ENCODE results near the gene BNC2.

Gene BNC2

DNA sequence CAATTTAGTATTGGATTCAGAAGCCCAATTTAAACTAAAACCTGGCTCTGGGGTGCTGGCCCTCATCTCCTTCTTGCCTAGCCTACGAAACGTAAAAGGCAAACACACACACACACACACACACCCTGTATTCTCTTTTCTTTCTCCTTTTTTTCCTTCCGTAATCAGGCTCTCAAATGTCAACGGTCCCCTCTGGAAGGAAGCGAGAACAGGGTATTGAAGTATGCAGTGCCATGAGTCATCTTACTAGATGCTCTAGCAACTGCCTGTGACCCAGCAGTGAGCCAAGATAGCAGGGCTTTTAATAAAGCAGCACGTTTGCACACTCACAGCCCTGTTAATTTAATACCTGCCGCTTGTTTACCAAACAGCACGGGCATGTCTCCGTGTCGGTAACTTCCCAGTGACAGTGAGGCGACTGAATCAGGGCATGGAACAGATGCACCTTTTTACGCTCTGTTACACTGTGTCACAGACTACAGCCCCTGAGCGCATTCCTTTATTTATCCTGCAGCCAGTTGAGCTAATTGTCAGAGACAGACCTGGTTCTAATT, 243.8 kb downstream of the BNC2 start (continued):
- TF ChIP-seq AEBP2 (tag by site-specific recombination; IDR thresholded peaks at IDR 0.05; ENCODE audit: borderline replicate concordance): no peak
- TF ChIP-seq MYNN (tag by site-specific recombination; IDR thresholded peaks at IDR 0.05; ENCODE audit: borderline replicate concordance): peak; percentile 88
- no peak for TF ChIP-seq HOXC10 (CRISPR knock-in tag; IDR thresholded peaks at IDR 0.05)
- no peak for TF ChIP-seq KLF17 (tag by site-specific recombination; IDR thresholded peaks at IDR 0.05)
- no peak for TF ChIP-seq ZBTB26 (tag by site-specific recombination; optimal IDR thresholded peaks at IDR 0.05)
- no peak for TF ChIP-seq ZNF658 (tag by site-specific recombination; IDR thresholded peaks at IDR 0.05)
- TF ChIP-seq ZNF223 (tag by site-specific recombination; IDR thresholded peaks at IDR 0.05): no peak

DNA sequence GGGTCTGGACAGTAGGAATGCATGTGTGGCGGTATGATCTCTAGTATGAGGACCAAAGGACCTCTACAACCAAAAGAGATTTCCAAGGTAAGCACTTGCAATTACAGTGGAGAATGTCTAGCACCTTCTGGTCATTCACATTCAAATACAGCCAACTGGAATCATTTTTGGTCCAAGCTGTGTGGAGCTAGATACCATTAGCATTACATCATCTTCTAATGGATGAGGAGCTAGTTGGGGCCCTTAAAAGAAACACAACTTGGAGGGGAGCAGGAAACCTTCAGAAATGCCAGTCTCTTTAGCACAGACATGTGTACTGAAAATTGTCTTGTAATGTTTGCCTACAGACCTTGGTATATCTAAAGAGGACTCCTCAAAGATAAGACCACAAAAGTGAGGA, 244.7 kb downstream of the BNC2 start:
- CTCF ChIA-PET: interaction anchor here (0.9 kb wide), 1 partner anchor 14 kb away, joined by 4 read pairs; no protein-coding TSS in a partner anchor
- H3K27ac ChIP-seq (ENCODE audit: extremely low read depth, low read depth, low read length): no peak overlapping the region
- peaks cover 6% of the 10 kb centered on the region; the same call in 1 of the 2 replicates for H3K4me1 ChIP-seq (ENCODE audit: control insufficient read depth, insufficient read depth, low read length)
- POLR2A ChIA-PET: no interaction called here
- peak; percentile 27; the same call in 1 of the 2 replicates for TF ChIP-seq PRDM1 (tag by site-specific recombination; IDR thresholded peaks at IDR 0.05)
- TF ChIP-seq ZNF394 (tag by site-specific recombination; IDR thresholded peaks at IDR 0.05; ENCODE audit: borderline replicate concordance): no peak
- TF ChIP-seq, protein P1, sequence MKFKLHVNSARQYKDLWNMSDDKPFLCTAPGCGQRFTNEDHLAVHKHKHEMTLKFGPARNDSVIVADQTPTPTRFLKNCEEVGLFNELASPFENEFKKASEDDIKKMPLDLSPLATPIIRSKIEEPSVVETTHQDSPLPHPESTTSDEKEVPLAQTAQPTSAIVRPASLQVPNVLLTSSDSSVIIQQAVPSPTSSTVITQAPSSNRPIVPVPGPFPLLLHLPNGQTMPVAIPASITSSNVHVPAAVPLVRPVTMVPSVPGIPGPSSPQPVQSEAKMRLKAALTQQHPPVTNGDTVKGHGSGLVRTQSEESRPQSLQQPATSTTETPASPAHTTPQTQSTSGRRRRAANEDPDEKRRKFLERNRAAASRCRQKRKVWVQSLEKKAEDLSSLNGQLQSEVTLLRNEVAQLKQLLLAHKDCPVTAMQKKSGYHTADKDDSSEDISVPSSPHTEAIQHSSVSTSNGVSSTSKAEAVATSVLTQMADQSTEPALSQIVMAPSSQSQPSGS (tag by site-specific recombination; IDR thresholded peaks at IDR 0.05; ENCODE audit: low read depth): peak; percentile 63
- TF ChIP-seq, protein P2, sequence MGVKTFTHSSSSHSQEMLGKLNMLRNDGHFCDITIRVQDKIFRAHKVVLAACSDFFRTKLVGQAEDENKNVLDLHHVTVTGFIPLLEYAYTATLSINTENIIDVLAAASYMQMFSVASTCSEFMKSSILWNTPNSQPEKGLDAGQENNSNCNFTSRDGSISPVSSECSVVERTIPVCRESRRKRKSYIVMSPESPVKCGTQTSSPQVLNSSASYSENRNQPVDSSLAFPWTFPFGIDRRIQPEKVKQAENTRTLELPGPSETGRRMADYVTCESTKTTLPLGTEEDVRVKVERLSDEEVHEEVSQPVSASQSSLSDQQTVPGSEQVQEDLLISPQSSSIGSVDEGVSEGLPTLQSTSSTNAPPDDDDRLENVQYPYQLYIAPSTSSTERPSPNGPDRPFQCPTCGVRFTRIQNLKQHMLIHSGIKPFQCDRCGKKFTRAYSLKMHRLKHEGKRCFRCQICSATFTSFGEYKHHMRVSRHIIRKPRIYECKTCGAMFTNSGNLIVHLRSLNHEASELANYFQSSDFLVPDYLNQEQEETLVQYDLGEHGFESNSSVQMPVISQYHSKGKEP (tag by site-specific recombination; IDR thresholded peaks at IDR 0.05): no peak
- TF ChIP-seq, protein P3, sequence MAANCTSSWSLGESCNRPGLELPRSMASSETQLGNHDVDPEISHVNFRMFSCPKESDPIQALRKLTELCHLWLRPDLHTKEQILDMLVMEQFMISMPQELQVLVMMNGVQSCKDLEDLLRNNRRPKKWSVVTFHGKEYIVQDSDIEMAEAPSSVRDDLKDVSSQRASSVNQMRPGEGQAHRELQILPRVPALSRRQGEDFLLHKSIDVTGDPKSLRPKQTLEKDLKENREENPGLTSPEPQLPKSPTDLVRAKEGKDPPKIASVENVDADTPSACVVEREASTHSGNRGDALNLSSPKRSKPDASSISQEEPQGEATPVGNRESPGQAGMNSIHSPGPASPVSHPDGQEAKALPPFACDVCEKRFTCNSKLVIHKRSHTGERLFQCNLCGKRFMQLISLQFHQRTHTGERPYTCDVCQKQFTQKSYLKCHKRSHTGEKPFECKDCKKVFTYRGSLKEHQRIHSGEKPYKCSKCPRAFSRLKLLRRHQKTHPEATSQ (tag by site-specific recombination; IDR thresholded peaks at IDR 0.05): no peak
- no peak overlapping the region for H3K4me3 ChIP-seq (ENCODE audit: low read depth, low read length)
- H3K9me3 ChIP-seq (ENCODE audit: control insufficient read depth, insufficient read depth, low read depth, low read length): no peaks in the 10 kb centered on the region
- no peaks in the 10 kb centered on the region for H3K36me3 ChIP-seq (ENCODE audit: control insufficient read depth in 2 of 2, insufficient read depth in 1 of 2, low read length in 2 of 2)

- Histone ChIP-seq H3K4me1 (ENCODE audit: control insufficient read depth, insufficient read depth, low read length) (peaks cover 6% of the 10 kb centered on the region; the same call in 1 of the 2 replicates), H3K9me3 (ENCODE audit: control insufficient read depth, insufficient read depth, low read depth, low read length) (no peaks in the 10 kb centered on the region), H3K4me3 (ENCODE audit: low read depth, low read length) (no peak overlapping the region), H3K36me3 (ENCODE audit: control insufficient read depth in 2 of 2, insufficient read depth in 1 of 2, low read length in 2 of 2) (no peaks in the 10 kb centered on the region), H3K27ac (ENCODE audit: extremely low read depth, low read depth, low read length) (no peak overlapping the region)
- no peak for TF ChIP-seq ZFHX2 (tag by site-specific recombination; conservative IDR thresholded peaks at IDR 0.05)
- TF ChIP-seq SP3 (tag by site-specific recombination; IDR thresholded peaks at IDR 0.05): no peak
- TF ChIP-seq, protein P4, sequence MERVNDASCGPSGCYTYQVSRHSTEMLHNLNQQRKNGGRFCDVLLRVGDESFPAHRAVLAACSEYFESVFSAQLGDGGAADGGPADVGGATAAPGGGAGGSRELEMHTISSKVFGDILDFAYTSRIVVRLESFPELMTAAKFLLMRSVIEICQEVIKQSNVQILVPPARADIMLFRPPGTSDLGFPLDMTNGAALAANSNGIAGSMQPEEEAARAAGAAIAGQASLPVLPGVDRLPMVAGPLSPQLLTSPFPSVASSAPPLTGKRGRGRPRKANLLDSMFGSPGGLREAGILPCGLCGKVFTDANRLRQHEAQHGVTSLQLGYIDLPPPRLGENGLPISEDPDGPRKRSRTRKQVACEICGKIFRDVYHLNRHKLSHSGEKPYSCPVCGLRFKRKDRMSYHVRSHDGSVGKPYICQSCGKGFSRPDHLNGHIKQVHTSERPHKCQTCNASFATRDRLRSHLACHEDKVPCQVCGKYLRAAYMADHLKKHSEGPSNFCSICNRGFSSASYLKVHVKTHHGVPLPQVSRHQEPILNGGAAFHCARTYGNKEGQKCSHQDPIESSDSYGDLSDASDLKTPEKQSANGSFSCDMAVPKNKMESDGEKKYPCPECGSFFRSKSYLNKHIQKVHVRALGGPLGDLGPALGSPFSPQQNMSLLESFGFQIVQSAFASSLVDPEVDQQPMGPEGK (tag by site-specific recombination; IDR thresholded peaks at IDR 0.05): no peak
- TF ChIP-seq WT1 (tag by site-specific recombination; IDR thresholded peaks at IDR 0.05): 0 out of 2 replicates have a peak, but pooled peaks have one; percentile 17
- CTCF ChIA-PET: interaction anchor here (0.9 kb wide), 1 partner anchor 14 kb away, joined by 4 read pairs; no protein-coding TSS in a partner anchor
- POLR2A ChIA-PET: no interaction called here
These were observed 245.3 kb downstream of the BNC2 start for GRCh38 chr9:16625161-16625631.

Measured in HEK293 (cell line).